ENCODE results near the gene SMIM10L1. TPM values are rescaled to one million over a fixed set of nuclear protein-coding genes. Genes with fewer than 3 reads are reported as not detected.

Gene SMIM10L1
- total and polyA plus RNA-seq, 2 of the 8 experiments (the other 6 are each of a cell fraction or from before 2014, with no cell fraction given): 3.7 to 14.2 TPM

DNA sequence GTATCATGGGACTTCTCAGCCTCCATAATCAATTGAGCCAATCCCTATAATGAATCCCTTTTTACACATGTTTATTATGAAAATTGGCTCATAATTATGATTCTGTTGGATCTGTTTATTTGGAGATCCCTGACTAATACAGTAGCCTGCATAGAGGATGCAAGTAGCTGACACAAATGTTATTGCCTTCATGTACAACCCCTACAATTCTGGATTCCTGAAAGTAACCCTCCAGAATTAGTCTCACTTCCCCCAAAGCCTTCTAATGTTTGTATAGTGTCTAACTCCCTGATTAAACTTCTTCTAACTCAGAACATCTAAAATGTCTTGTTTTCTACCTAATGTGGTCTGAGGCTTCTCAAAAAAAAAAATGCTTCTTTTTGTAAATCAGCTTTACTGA is 6.6 kb upstream of the SMIM10L1 start:
- Histone ChIP-seq H2BK20ac (ENCODE audit: low read length) (no peak overlapping the region), H3K36me3 (ENCODE audit: control insufficient read depth in 2 of 4, insufficient read depth in 4 of 4, low read length in 3 of 4) (peaks cover 0 to 15% (median 7%) of the 10 kb centered on the region in 4 experiments; a peak in 5 of 8 replicates), H3K14ac (ENCODE audit: insufficient read length) (no peak overlapping the region), H3K23me2 (ENCODE audit: low read depth, low read length) (no peaks in the 10 kb centered on the region), H3K9ac (replicated peaks in 1 of 4; ENCODE audit: extremely low read depth in 1 of 4, low read depth in 3 of 4, low read length in 3 of 4) (no peak overlapping the region), H3K18ac (ENCODE audit: extremely low read depth, low read length) (no peak overlapping the region), H3K56ac (replicated peaks; ENCODE audit: insufficient read length, low read depth, low read length) (no peak overlapping the region), H3K4ac (replicated peaks; ENCODE audit: insufficient read length, low read depth, low read length) (no peak overlapping the region), H2BK15ac (ENCODE audit: low read length) (no peak overlapping the region), H3K27me3 (replicated peaks in 1 of 4; ENCODE audit: control insufficient read depth in 3 of 4, extremely low read depth in 1 of 4, insufficient read depth in 3 of 4, low read length in 3 of 4) (no peaks in the 10 kb centered on the region), H2AK5ac (ENCODE audit: low read depth, low read length) (no peak overlapping the region), H4K5ac (ENCODE audit: insufficient read length, low read depth, low read length) (no peak overlapping the region), H2AFZ (ENCODE audit: low read length) (no peak overlapping the region), H3K9me3 (ENCODE audit: insufficient read depth in 2 of 2, low read depth in 1 of 2, low read length in 1 of 2) (no peaks in the 10 kb centered on the region), H4K91ac (replicated peaks; ENCODE audit: insufficient read length, low read length) (no peak overlapping the region), H3K27ac (ENCODE audit: low read depth, low read length) (no peak overlapping the region), H3K4me3 (ENCODE audit: extremely low read depth in 1 of 4, insufficient read depth in 2 of 4, low read depth in 3 of 4, low read length in 4 of 4) (no peak overlapping the region), H3K79me1 (ENCODE audit: low read depth, low read length) (peaks cover 7% of the 10 kb centered on the region), H2BK12ac (ENCODE audit: low read depth, low read length) (no peak overlapping the region), H2BK5ac (ENCODE audit: low read depth, low read length) (no peak overlapping the region), H3K4me1 (replicated peaks in 1 of 4; ENCODE audit: control insufficient read depth in 3 of 4, insufficient read depth in 4 of 4, low read length in 3 of 4) (no peaks in the 10 kb centered on the region), H2BK120ac (replicated peaks; ENCODE audit: low read depth, low read length) (no peak overlapping the region), H4K8ac (ENCODE audit: extremely low read depth, insufficient read depth, low read length) (no peak overlapping the region), H3K4me2 (ENCODE audit: insufficient read depth in 1 of 2, low read depth in 2 of 2, low read length in 2 of 2) (no peak overlapping the region), H3K79me2 (ENCODE audit: control insufficient read depth in 1 of 2, insufficient read depth in 2 of 2, low read length in 2 of 2) (peaks cover 21 to 97% of the 10 kb centered on the region in 2 experiments), H4K20me1 (replicated peaks in 1 of 2; ENCODE audit: control insufficient read depth in 1 of 2, insufficient read depth in 2 of 2, low read length in 2 of 2) (peaks cover 4 to 9% of the 10 kb centered on the region in 2 experiments), H3K23ac (ENCODE audit: insufficient read length) (no peak overlapping the region)
- DNase-seq (ENCODE audit: low read depth in 1 of 2, low spot score in 2 of 2): no peak
- ChIA-PET CTCF (ENCODE audit: partially characterized antibody) (interaction anchor here (0.9 to 1.0 kb wide), 2 partner anchors 24 to 74 kb away, joined by 4 to 5 read pairs; no protein-coding TSS in a partner anchor), POLR2A (ENCODE audit: partially characterized antibody) (interaction anchor here (0.9 to 1.9 kb wide), 2 partner anchors 13 to 18 kb away, joined by 5 read pairs; no protein-coding TSS in a partner anchor)
- no peak for FAIRE-seq
- TF ChIP-seq NRF1 (IDR thresholded peaks at IDR 0.05; ENCODE audit: low read depth, low read length): no peak
- TF ChIP-seq SUZ12 (IDR thresholded peaks at IDR 0.05; ENCODE audit: low read length): no peak
- no peak for TF ChIP-seq EP300 (IDR thresholded peaks at IDR 0.05; ENCODE audit: borderline replicate concordance in 1 of 2, low read depth in 2 of 2, low read length in 2 of 2)
- no peak for TF ChIP-seq FOSL1 (IDR thresholded peaks at IDR 0.05; ENCODE audit: insufficient read depth, low read depth, low read length)
- no peak for TF ChIP-seq POLR2A (IDR thresholded peaks at IDR 0.05; ENCODE audit: control extremely low read depth in 1 of 2, low read depth in 2 of 2, low read length in 2 of 2)
